Activated T-helper 1 cell treated with Interleukin-2 at 50 U/mL for 16 hours (primary cell): ENCODE data around the gene PLOD2.

Experiments
- DNase-seq: peaks from one replicate; pipeline ENCODE4 v3.0.0-alpha.2; 2020; ENCODE audit warnings: low read depth

Gene PLOD2

DNA sequence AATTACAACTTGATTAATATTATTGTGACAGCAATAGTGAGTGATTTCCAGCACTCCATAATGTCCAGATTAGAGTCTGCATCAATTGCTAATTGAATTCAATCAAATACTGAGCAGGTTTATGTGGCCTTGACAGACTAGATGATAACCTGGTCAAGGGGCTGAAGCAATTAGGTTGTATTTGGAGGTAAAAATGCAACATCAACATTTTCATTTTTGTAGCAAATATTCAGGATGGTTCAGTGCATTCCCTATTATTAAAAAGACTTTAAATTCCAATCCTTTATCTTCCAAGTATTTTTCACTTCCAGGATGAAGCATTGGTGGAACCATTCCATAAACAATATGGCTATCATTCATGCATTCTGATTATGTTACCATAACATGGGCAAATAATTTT, 120.4 kb downstream of the PLOD2 start:
- no peak for DNase-seq

DNA sequence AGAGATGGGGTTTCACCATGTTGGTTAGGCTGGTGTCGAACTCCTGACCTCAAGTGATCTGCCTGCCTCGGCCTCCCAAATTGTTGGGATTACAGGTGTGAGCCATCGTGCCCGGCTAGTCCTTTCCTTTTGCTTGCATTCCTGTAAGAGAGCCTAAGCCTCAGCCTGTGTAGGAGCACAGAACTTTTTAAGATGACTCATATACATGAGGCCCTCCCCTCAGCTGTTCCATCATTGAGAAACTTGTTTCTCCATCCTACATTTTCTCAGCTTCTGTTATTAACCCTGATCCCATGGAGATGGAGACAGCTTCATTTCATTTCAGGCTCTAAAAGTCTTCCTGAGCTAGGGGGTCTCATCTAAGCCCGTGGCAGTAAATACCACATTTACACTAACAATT, 123.3 kb downstream of the PLOD2 start:
- DNase-seq = no peak

DNA sequence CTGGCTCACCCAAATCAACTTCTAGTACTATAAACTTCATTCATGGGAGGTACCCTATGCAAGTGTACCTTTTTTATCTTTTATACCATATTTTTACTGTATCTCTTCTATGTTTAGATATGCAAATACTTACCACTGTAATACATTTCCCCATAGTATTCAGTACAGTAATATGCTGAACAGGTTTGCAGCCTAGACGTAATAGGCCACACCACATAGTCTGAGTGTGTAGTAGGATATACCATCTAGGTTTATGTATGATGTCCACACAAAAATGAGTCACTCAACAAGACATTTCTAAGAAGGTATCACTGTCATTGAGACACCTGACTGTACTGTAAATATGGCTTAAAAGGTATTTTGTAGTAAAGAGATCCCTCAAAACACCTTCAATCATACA, 124.7 kb downstream of the PLOD2 start:
- no peak for DNase-seq

DNA sequence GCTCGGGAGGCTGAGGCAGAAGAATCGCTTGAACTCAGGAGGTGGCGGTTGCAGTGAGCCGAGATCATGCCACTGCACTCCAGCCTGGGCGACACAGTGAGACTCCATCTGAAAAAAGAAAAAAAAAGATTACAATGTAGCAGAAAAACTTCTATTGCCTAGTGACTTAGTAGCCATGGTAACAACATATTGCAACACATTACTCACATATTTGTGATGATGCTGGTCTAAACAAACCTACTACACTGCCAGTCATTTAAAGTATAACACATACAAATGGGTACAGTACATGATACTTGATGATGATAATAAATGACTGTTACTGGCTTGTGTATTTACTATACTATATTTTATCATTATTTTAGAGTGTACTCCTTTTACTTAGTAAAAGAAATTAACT, 125.6 kb downstream of the PLOD2 start:
- no peak for DNase-seq

DNA sequence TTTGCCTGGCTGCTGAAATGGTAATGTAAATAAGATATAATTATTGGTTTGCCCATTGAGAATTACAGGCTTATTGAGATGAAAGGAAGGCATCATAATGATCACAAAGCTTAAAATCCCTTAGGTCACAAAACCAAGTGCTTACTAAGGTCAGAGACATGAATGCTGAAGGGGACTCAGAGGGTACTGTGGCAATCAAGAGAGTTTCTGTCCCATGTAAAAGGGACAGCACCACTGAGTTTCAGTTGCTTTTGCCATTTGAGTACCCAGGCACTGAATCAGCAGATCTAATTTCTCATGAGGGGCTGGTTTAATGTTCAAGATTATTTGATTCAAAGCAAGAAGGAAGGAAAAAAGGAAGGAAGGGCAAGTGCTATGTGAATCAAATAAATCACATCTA, 127.0 kb downstream of the PLOD2 start:
- no peak for DNase-seq

- DNase-seq = no peak
These were observed 134.4 kb downstream of the PLOD2 start for GRCh38 chr3:146026547-146026946.

GRCh38 chr3:146024260-146024659, 136.7 kb downstream of the PLOD2 start:
- DNase-seq = no peak

DNA sequence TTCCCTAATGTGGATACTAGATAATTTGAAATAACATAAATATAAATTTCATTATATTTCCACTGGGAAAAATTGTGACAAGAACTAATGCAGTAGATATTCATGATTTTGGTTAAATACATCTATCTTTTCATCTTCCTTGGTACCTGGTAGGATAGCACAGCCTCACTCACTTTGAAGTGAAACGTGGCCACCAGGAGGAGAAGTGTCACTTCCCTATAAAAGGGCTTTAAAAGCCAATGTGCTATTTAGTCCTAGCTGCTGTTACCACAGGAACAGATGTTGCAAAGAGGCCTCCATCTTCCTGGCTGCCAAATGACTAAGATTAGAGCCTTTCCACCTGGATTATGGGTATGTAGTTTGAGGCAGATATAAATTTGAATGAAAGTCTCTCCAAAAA, 140.0 kb downstream of the PLOD2 start:
- no peak for DNase-seq

DNA sequence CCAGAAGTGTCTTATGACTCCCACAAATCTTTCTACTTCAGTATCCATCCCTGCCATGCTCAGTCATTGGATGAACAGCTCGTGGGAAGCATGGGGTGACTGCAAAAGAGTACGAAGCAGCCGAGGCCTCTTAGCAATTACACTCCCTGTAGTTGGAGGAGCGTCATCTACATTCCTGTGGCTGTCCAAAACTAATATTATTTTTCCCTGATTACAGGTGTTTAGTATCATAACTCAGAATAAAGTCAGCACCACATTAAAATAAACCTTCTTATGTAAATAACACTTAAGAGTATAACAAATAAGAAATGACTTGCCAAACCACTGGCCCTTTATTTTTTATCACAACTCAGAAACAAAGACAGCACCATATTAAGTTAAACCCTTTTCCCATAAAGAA, 141.5 kb downstream of the PLOD2 start:
- no peak for DNase-seq
